ENCODE measurements around the gene TANC1.

The TANC1 gene

DNA sequence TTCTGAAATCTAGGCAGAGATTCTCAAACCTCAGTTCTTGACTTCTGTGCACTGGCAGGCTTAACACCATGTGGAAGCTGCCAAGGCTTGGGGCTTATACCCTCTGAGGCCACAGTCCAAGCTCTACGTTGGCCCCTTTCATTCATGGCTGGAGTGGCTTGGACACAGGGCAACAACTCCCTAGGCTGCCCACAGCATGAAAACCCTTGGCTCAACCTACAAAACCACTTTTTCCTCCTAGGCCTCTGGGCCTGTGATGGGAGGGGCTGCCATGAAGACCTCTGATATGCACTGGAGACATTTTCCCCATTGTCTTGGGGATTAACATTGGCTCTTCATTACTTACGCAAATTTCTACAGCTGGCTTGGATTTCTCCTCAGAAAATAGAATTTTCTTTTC lies 46.7 kb downstream of the TANC1 start:
- Histone ChIP-seq H3K27ac (no peak overlapping the region), H3K27me3 (no peaks in the 10 kb centered on the region), H3K9ac (no peak overlapping the region), H4K20me1 (no peaks in the 10 kb centered on the region), H3K4me1 (peaks cover 9% of the 10 kb centered on the region), H3K4me3 (no peak overlapping the region), H3K9me3 (peaks cover 44% of the 10 kb centered on the region), H3K4me2 (no peak overlapping the region), H3K36me3 (0 out of 2 replicates have a peak, but pooled peaks cover 4% of the 10 kb centered on the region)
- TF ChIP-seq Cebpa-rat (IDR thresholded peaks at IDR 0.05), result no peak

DNA sequence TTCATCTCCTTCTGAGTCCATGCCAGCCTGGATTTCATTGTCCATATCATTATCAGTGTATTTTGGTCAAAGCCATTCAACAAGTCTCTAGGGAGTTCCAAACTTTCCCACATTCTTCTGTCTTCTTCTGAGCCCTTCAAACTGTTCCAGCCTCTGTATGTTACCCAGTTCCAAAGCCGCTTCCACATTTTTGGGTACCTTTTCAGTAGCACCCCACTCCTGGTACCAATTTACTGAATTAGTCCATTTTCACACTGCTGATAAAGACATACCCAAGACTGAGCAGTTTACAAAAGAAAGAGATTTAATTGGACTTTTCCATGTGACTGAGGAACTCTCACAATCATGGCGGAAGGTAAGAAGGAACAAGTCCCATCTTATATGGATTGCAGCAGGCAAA lies 47.4 kb downstream of the TANC1 start:
- no peak overlapping the region for H3K27ac ChIP-seq
- 0 out of 2 replicates have a peak, but pooled peaks cover 4% of the 10 kb centered on the region for H3K36me3 ChIP-seq
- no peak for TF ChIP-seq Cebpa-rat (IDR thresholded peaks at IDR 0.05)
- no peak overlapping the region for H3K4me2 ChIP-seq
- H3K9ac ChIP-seq, result no peak overlapping the region
- H3K9me3 ChIP-seq, result peaks cover 44% of the 10 kb centered on the region
- H3K27me3 ChIP-seq, result no peaks in the 10 kb centered on the region
- no peak overlapping the region for H3K4me3 ChIP-seq
- peaks cover 3% of the 10 kb centered on the region; the same call in 1 of the 2 replicates for H3K4me1 ChIP-seq
- H4K20me1 ChIP-seq, result no peaks in the 10 kb centered on the region

DNA sequence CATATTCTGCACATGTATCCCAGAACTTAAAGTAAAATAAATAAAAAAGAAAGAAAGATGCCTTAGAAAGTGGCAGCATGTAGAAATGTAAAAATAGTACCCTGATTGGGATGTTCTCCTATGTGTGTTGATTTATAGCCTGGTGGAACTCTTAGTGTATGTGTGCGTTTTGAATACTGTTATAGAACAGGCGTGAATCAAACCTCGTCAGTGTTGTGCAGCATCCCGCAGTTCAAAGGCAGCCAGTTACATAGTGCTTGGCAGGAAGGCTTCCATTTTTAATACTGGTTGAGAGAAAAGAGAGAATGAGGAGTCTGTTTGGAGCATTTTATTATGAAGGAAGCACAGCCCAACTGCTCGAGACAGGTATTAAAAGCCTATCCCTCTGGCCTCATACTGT lies 49.4 kb downstream of the TANC1 start:
- H3K4me1 ChIP-seq, result no peaks in the 10 kb centered on the region
- H3K36me3 ChIP-seq, result 0 out of 2 replicates have a peak, but pooled peaks cover 4% of the 10 kb centered on the region
- H3K27me3 ChIP-seq, result no peaks in the 10 kb centered on the region
- H3K4me3 ChIP-seq, result no peak overlapping the region
- peaks cover 44% of the 10 kb centered on the region for H3K9me3 ChIP-seq
- H4K20me1 ChIP-seq, result no peaks in the 10 kb centered on the region
- TF ChIP-seq Cebpa-rat (IDR thresholded peaks at IDR 0.05), result no peak
- no peak overlapping the region for H3K27ac ChIP-seq
- H3K4me2 ChIP-seq, result no peak overlapping the region
- H3K9ac ChIP-seq, result no peak overlapping the region

DNA sequence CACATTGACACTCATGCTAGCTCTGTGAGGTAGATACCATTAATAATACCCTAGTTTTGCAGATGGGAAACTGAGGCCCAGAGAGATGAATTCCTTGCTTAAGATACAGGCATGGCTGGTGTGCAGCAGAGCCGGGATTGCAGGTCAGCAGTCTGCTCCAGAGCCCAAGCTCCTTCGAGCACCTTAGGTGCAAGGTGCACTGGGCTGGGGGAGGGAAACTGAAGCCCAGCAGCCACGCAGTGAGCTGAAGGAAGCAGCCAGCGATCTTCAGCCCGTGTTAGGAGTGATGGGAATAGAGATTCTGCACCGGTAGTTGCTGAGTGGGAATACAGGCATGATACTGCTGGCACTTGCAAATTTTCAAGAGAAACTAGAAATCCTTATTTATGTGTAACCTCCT lies 50.6 kb downstream of the TANC1 start:
- Histone ChIP-seq H3K36me3 (0 out of 2 replicates have a peak, but pooled peaks cover 4% of the 10 kb centered on the region), H3K4me1 (no peaks in the 10 kb centered on the region), H3K9me3 (peaks cover 38% of the 10 kb centered on the region), H3K27ac (no peak overlapping the region), H4K20me1 (no peaks in the 10 kb centered on the region), H3K4me3 (no peak overlapping the region), H3K4me2 (no peak overlapping the region), H3K27me3 (no peaks in the 10 kb centered on the region), H3K9ac (no peak overlapping the region)
- no peak for TF ChIP-seq Cebpa-rat (IDR thresholded peaks at IDR 0.05)

DNA sequence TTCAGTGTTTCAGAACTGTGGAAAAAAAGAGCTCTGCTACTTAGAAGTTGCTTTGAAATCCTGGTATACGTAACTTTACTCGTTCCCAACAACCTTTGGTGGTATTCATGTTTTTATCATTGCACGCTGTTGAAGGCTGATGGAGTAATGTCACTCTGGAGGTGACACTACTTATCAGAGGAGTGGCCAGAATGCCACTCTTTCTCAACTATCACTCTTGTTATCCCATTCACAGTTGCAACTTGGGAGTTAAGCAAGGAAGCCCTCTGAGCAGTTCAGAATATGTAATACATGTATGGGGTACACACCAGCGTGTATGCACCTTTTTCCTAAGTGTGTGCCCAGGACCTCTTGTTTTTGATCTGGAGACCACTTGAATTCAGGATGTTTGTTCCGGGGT lies 53.6 kb downstream of the TANC1 start:
- Histone ChIP-seq H3K9me3 (peaks cover 9% of the 10 kb centered on the region), H3K4me1 (no peaks in the 10 kb centered on the region), H3K4me2 (no peak overlapping the region), H3K36me3 (no peaks in the 10 kb centered on the region), H3K27me3 (no peaks in the 10 kb centered on the region), H3K27ac (no peak overlapping the region), H3K4me3 (no peak overlapping the region), H4K20me1 (no peaks in the 10 kb centered on the region), H3K9ac (no peak overlapping the region)
- no peak for TF ChIP-seq Cebpa-rat (IDR thresholded peaks at IDR 0.05)

DNA sequence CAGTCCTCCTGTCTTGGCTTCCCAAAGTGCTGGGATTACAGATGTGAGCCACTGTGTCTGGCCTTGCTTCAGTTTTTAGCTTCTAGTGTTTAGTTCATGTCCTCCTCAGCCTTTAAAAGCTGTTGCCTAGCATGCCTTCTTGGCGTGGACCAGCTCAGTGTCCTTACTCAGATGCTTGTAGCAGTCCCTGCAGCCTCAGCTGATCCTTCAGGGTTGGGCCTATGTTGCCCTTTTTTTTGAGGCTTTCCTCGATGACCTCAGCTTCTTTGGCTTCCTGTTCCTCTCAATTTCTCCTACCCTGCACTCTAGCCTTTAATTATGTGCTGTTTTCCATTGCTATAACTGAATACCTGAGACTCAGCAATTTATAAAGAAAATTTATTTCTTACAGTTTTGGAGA lies 57.7 kb downstream of the TANC1 start:
- no peaks in the 10 kb centered on the region for H3K36me3 ChIP-seq

DNA sequence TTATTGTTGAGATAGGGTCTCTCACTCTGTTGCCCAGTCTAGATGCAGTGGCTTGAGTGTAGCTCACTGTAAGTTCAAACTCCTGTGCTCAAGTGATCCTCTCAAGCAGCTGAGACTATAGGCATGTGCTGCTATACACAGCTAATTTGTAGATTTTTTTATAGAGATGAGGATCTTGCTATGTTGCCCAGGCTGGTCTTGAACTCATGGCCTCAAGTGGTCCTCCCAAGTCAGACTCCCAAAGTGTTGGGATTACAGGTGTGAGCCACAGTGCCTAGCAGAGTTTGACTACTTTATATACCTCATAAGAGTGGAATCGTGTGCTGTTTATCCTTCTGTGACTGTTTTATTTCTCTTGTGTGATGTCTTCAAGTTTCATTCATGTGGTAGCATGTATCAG lies 60.3 kb downstream of the TANC1 start:
- Histone ChIP-seq H3K4me2 (no peak overlapping the region), H3K9me3 (no peaks in the 10 kb centered on the region), H3K4me3 (no peak overlapping the region), H3K9ac (no peak overlapping the region), H3K4me1 (0 out of 2 replicates have a peak, but pooled peaks cover 8% of the 10 kb centered on the region), H4K20me1 (no peaks in the 10 kb centered on the region), H3K27ac (no peak overlapping the region), H3K27me3 (no peaks in the 10 kb centered on the region), H3K36me3 (no peaks in the 10 kb centered on the region)
- no peak for TF ChIP-seq Cebpa-rat (IDR thresholded peaks at IDR 0.05)

More for the DNA sequence above, 57.7 kb downstream of the TANC1 start:
- H3K4me2 ChIP-seq, result no peak overlapping the region
- H3K27ac ChIP-seq, result no peak overlapping the region
- no peaks in the 10 kb centered on the region for H3K9me3 ChIP-seq
- H3K27me3 ChIP-seq, result no peaks in the 10 kb centered on the region
- 0 out of 2 replicates have a peak, but pooled peaks cover 8% of the 10 kb centered on the region for H3K4me1 ChIP-seq
- H3K9ac ChIP-seq, result no peak overlapping the region
- TF ChIP-seq Cebpa-rat (IDR thresholded peaks at IDR 0.05), result no peak
- H3K4me3 ChIP-seq, result no peak overlapping the region
- H4K20me1 ChIP-seq, result no peaks in the 10 kb centered on the region

DNA sequence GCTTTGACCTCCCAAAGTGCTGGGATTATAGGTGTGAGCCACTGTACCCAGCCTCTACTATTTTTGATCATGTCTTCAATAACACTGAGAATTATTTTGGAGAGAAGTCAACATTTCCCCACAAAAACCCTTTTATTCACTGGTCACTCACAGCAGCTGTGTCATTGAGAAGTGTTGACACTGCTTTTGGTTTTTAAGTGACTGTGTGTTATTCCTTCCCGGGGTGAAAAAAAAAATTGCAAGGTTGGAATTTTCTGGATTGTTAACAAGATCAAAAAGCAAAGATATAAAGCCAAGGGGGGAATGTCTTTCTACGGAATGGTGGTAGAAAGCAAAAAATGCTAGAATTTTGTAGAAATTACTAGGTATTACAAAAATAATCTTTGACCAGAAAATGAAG lies 61.5 kb downstream of the TANC1 start:
- H3K4me2 ChIP-seq, result no peak overlapping the region
- no peak overlapping the region for H3K4me3 ChIP-seq
- TF ChIP-seq Cebpa-rat (IDR thresholded peaks at IDR 0.05), result no peak
- H3K9me3 ChIP-seq, result no peaks in the 10 kb centered on the region
- no peak overlapping the region for H3K9ac ChIP-seq
- 0 out of 2 replicates have a peak, but pooled peaks cover 8% of the 10 kb centered on the region for H3K4me1 ChIP-seq
- no peak overlapping the region for H3K27ac ChIP-seq
- H3K27me3 ChIP-seq, result no peaks in the 10 kb centered on the region
- no peaks in the 10 kb centered on the region for H4K20me1 ChIP-seq
- no peaks in the 10 kb centered on the region for H3K36me3 ChIP-seq

DNA sequence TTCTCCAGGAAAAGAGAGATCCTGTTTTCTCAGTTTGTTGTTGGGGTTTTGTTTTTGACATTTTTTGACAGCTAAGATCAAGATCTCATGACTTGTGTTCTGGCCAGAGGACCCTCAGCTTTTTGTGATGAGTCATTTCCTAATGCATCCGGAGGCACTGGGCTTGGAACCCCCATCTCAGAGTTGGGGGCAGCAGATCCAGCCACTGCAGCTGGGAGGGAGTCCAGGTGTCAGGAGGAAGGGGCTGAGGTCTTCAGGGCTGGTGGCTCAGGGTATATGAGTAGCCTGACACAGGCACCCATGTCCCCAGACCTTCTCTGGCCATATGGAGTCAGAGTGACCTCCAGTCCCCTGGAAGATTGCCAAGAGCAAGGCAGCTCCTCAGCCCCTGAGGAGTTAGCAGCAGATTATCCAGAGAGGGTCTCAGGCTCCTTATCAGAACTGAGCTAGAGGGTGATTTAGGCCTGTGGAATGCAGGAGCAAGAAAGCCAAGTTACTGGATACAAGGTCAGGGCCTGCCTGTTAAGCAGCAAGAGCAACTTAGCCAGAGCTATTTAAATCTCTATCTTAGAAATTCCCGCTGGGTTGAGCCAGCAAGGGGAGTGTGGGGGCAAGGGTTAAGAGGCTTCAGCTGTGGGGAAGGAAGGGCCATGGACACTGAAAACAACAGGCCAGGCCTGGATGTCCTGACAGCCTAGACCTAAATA lies 62.4 kb downstream of the TANC1 start:
- Histone ChIP-seq H3K4me1 (0 out of 2 replicates have a peak, but pooled peaks cover 8% of the 10 kb centered on the region), H3K27me3 (no peaks in the 10 kb centered on the region), H3K4me2 (no peak overlapping the region), H3K9ac (no peak overlapping the region), H4K20me1 (no peaks in the 10 kb centered on the region), H3K27ac (no peak overlapping the region; the same call in 1 of the 2 replicates), H3K4me3 (no peak overlapping the region), H3K36me3 (no peaks in the 10 kb centered on the region), H3K9me3 (no peaks in the 10 kb centered on the region)
- TF ChIP-seq Cebpa-rat (IDR thresholded peaks at IDR 0.05), result no peak

DNA sequence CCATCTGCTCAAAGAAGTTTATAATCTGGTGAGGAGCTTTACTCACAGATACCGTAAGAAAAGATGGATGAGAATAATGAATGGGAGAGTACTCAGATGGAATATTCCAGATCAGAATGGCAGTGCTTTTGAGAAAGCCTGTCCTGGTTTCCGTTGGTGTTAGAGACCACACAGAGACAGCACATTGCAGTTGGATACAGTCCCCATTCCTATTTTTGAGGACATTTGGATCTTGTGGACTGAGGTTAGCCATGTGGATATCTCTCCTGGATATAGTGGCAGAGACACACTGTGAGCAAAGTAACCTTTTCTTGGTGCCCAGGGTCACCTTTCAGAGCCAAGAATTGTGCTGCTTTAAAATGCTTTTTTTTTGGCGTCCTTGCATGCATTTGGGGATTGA lies 63.7 kb downstream of the TANC1 start:
- Histone ChIP-seq H3K4me1 (0 out of 2 replicates have a peak, but pooled peaks cover 8% of the 10 kb centered on the region), H3K27ac (no peak overlapping the region), H3K9ac (no peak overlapping the region), H3K4me2 (no peak overlapping the region), H3K9me3 (no peaks in the 10 kb centered on the region), H3K36me3 (no peaks in the 10 kb centered on the region), H4K20me1 (no peaks in the 10 kb centered on the region), H3K27me3 (no peaks in the 10 kb centered on the region), H3K4me3 (no peak overlapping the region)
- TF ChIP-seq Cebpa-rat (IDR thresholded peaks at IDR 0.05), result no peak

Data from BLaER1 (cell line).